PFSK-1 (cell line): ENCODE results near the gene CHST10.

Source experiments
- REST ChIP-seq, 2 experiments: IDR thresholded peaks; 2 replicates each; pipeline versions ENCODE4 v1.6.1 to v1.8.0; 2011 to 2012; ENCODE audit warnings: low read depth in 2 of 2, low read length in 2 of 2, control low read depth in 1 of 2, inconsistent platforms in 1 of 2, mild to moderate bottlenecking in 1 of 2, moderate library complexity in 1 of 2; ENCODE audit not compliant: insufficient read depth in 1 of 2
- SIN3A ChIP-seq: IDR thresholded peaks from 2 replicates; pipeline ENCODE4 v1.6.1; 2012; ENCODE audit warnings: mild to moderate bottlenecking, low read length, moderate library complexity, borderline replicate concordance; ENCODE audit not compliant: insufficient read depth

- TF ChIP-seq SIN3A (no peak), REST (IDR thresholded peaks at IDR 0.05; ENCODE audit: insufficient read depth in 1 of 2, low read depth in 2 of 2, low read length in 2 of 2) (no peak)
These were observed 6.9 kb upstream of the CHST10 start for GRCh38 chr2:100424277-100424875.
